Panc1 (cell line): ENCODE measurements around the gene SLC12A7. TPM values are rescaled to one million over a fixed set of nuclear protein-coding genes. Genes with fewer than 3 reads are reported as not detected.

Source experiments
- ATAC-seq: fragments of 200-7000 bp; cut with Tn5 transposase; 2 replicates; pipeline ENCODE4 v1.9.1; 2020; ENCODE audit warnings: mild to moderate bottlenecking, moderate library complexity
- BruUV-seq: library from RNA; stranded (reverse); fragments of 400-500 nt; replicated peaks from 2 replicates; lab custom pipeline; 2021; lab: Mats Ljungman, UMichigan
- CTCF ChIA-PET: fragments of 300-600 bp; sonication (Branson Sonifier 250); formaldehyde crosslinking; loops from one replicate; lab custom pipeline; 2022; ENCODE audit warnings: antibody characterized with exemption; lab: Charles Lee
- POLR2A ChIA-PET: fragments of 300-600 bp; sonication (Branson Sonifier 250); formaldehyde crosslinking; loops from one replicate; lab custom pipeline; 2022; ENCODE audit warnings: antibody characterized with exemption; lab: Charles Lee
- DNase-seq: peaks from one replicate; pipeline ENCODE4 v3.0.0-alpha.2; 2010; ENCODE audit warnings: low read depth, low spot score
- H3K27ac ChIP-seq: 2 replicates; pipeline ENCODE4 v1.5.1; 2011; ENCODE audit warnings: mild to moderate bottlenecking, low read length, inconsistent platforms
- H3K27me3 ChIP-seq: fragments of 200-500 bp; sonication (Bioruptor generic); 2 replicates; pipeline ENCODE4 v1.6.0; 2014; ENCODE audit warnings: low read length, inconsistent platforms; ENCODE audit not compliant: control insufficient read depth, insufficient read depth
- H3K36me3 ChIP-seq: fragments of 200-500 bp; sonication (Bioruptor generic); 2 replicates; pipeline ENCODE4 v1.5.1; 2014; ENCODE audit warnings: inconsistent platforms, mild to moderate bottlenecking, low read length, moderate library complexity; ENCODE audit not compliant: control insufficient read depth, insufficient read depth
- H3K4me1 ChIP-seq: 2 replicates; pipeline ENCODE4 v1.5.1; 2011; ENCODE audit warnings: inconsistent platforms, mild to moderate bottlenecking, low read length, moderate library complexity; ENCODE audit not compliant: control insufficient read depth, insufficient read depth
- H3K4me3 ChIP-seq, 2 experiments: 2 replicates each; pipeline ENCODE4 v1.5.1; 2011 to 2012; ENCODE audit warnings: low read depth in 2 of 2, low read length in 2 of 2, mild to moderate bottlenecking in 2 of 2, inconsistent platforms in 1 of 2, moderate library complexity in 1 of 2
- H3K9me3 ChIP-seq: fragments of 200-500 bp; sonication (Bioruptor generic); 2 replicates; pipeline ENCODE4 v1.5.1; 2014; ENCODE audit warnings: low read depth, mild to moderate bottlenecking, inconsistent platforms, low read length, moderate library complexity; ENCODE audit not compliant: control insufficient read depth, insufficient read depth
- CTCF ChIP-seq: fragments of 450-650 bp; IDR thresholded peaks from 2 replicates; pipeline ENCODE4 v1.5.1; 2017; ENCODE audit warnings: mild to moderate bottlenecking
- POLR2AphosphoS5 ChIP-seq: IDR thresholded peaks from 2 replicates; pipeline ENCODE4 v1.6.1; 2012; ENCODE audit warnings: mild to moderate bottlenecking, low read depth, low read length, moderate library complexity
- REST ChIP-seq, 2 experiments: IDR thresholded peaks; 2 replicates each; pipeline ENCODE4 v1.6.1; 2011 to 2012; ENCODE audit warnings: low read depth in 2 of 2, control low read depth in 1 of 2, low read length in 1 of 2, mild to moderate bottlenecking in 1 of 2, moderate library complexity in 1 of 2; ENCODE audit not compliant: insufficient read depth in 1 of 2
- SIN3A ChIP-seq: IDR thresholded peaks from 2 replicates; pipeline ENCODE4 v1.6.1; 2012; ENCODE audit warnings: low read depth, mild to moderate bottlenecking, low read length, moderate library complexity, borderline replicate concordance; ENCODE audit not compliant: insufficient read depth
- TCF7L2 ChIP-seq: IDR thresholded peaks from 2 replicates; pipeline ENCODE4 v1.6.1; 2011; ENCODE audit warnings: mild to moderate bottlenecking, low read depth, low read length, inconsistent platforms
- in situ Hi-C: cut with HindIII; loops from 2 replicates; pipeline ENCODE4 v1.10.0; 2016; ENCODE audit warnings: low sequenced_read_pairs, low pct_unique_long_range_greater_than_20kb
- intact Hi-C: fragments of 100-400 bp; cut with micrococcal nuclease; formaldehyde crosslinking; loops from one replicate; pipeline ENCODE4 v1.10.0; 2022; ENCODE audit not compliant: unreplicated experiment
- total RNA-seq: library from RNA; stranded (reverse); gene quantifications from one replicate; pipeline ENCODE4 v1.2.1, GENCODE V29; 2021; ENCODE audit not compliant: unreplicated experiment

The SLC12A7 gene
- total RNA-seq, 1 experiment from 2014 or later = 297 TPM

DNA sequence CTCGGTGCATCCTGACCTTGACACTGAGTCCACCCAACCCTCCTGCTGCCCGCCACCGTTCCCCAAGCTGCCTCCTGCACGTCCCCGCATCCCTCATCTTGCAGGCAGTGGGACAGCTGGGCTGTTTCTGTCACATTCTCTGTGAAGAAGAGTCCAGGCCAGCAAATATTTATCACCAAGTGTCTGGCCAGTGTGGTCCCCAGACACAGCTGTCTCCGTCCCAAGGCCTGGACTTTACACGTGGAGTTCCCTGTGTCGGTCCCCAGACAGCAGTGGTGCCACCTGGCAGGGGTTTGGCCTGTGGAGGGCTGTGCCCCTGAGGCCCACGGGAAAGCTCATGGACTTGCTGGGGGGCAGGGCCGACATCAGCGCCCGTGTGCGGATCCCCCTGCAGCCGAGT lies 9.2 kb upstream of the SLC12A7 start:
- no peak for ATAC-seq
- no peak overlapping the region for H3K4me3 ChIP-seq
- POLR2A ChIA-PET = no interaction called here
- no peaks in the 10 kb centered on the region for H3K36me3 ChIP-seq
- TF ChIP-seq CTCF = no peak
- no peak for TF ChIP-seq REST (IDR thresholded peaks at IDR 0.05; ENCODE audit: insufficient read depth in 1 of 2, low read depth in 2 of 2, low read length in 1 of 2)
- no peak for TF ChIP-seq TCF7L2
- no peak for TF ChIP-seq POLR2AphosphoS5
- no peak for TF ChIP-seq SIN3A
- DNase-seq = no peak
- in situ Hi-C loops (no loop called here), intact Hi-C loops (no loop called here)
- no peak overlapping the region for H3K27ac ChIP-seq
- H3K27me3 ChIP-seq = no peaks in the 10 kb centered on the region
- CTCF ChIA-PET = no interaction called here
- H3K4me1 ChIP-seq = peaks cover 34% of the 10 kb centered on the region
- no peaks in the 10 kb centered on the region for H3K9me3 ChIP-seq
- BruUV-seq = no TSS peak

- peaks cover 35% of the 10 kb centered on the region for H3K4me1 ChIP-seq
- DNase-seq (no peak), ATAC-seq (peak; percentile 16; the same call in 1 of the 2 replicates)
- no peak overlapping the region for H3K27ac ChIP-seq
- TF ChIP-seq CTCF (no peak), POLR2AphosphoS5 (no peak), REST (IDR thresholded peaks at IDR 0.05; ENCODE audit: insufficient read depth in 1 of 2, low read depth in 2 of 2, low read length in 1 of 2) (no peak), TCF7L2 (no peak), SIN3A (no peak)
- H3K4me3 ChIP-seq = no peak overlapping the region
- no peaks in the 10 kb centered on the region for H3K36me3 ChIP-seq
- ChIA-PET POLR2A (no interaction called here), CTCF (no interaction called here)
- intact Hi-C loops (no loop called here), in situ Hi-C loops (no loop called here)
- BruUV-seq = no TSS peak
- H3K27me3 ChIP-seq = no peaks in the 10 kb centered on the region
- no peaks in the 10 kb centered on the region for H3K9me3 ChIP-seq
Measured at GRCh38 chr5:1120236-1120999, 8.6 kb upstream of the SLC12A7 start.
